ENCODE data around the gene TMC8.

DNA sequence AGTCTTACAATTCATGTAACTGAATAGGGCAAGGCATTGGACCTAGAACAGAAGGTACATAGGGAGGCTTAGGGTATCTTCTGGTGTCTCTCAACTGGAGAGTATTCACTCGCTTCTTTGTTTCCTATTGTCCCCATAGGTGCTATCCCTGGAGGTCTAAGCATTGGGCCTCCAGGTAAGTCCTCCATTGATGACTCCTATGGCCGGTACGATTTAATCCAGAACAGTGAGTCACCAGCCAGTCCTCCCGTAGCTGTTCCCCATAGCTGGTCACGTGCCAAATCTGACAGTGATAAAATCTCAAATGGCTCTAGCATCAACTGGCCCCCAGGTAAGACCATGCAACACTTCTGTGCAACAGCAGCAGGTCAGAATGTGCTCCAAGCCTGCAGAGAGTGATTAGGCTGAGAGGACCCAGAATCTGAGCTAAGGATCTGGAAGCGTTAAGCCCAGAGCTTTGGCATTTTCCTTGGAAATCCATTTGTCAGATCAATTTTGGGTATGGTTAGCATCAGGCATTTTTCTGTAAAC, 37.7 kb upstream of the TMC8 start:
- no peak for TF ChIP-seq CTCF (conservative IDR thresholded peaks at IDR 0.05; ENCODE audit: low read depth, low read length)
- no peak for TF ChIP-seq EZH2 (IDR thresholded peaks at IDR 0.05; ENCODE audit: low read length, unreplicated experiment)

Measured in PC-3 (cell line).